ENCODE results near the gene DCD. TPM values are rescaled to one million over a fixed set of nuclear protein-coding genes. Genes with fewer than 3 reads are reported as not detected.

The DCD gene
- total and polyA plus RNA-seq, 2 donors (not counting 3 experiments of a cell fraction or from before 2014, with no cell fraction given), result not detected

DNA sequence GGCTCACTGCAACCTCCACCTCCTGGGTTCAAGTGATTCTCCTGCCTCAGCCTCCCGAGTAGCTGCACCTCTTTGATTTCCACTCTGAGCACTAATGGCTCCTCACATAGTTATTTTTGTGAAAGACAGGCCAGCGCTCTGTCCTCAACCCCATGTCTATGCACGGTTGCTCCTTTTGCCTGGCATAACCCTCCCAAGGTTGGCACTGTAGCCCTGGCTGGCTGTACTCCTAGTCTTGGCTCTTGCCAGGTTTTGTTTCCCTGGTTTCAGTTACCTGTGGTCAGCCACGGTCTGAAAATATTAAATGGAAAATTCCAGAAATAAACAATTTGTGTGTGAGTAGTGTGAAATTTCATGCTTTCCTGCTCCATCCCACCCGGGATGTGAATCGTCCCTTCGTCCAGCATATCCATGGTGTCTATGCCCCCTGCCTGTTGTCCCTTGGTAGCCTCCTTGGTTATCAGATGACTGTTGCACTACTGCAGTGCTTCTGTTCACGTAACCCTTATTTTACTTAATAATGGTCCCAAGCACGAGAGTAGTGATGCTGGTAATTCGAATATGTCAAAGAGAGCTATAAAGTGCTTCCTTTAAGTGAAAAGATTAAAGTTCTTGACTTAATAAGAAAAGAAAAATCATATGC, 12.3 kb upstream of the DCD start:
- intact Hi-C loops (cut with micrococcal nuclease), result no loop called here
- DNase-seq (ENCODE audit: low read depth, low spot score) (no peak), FAIRE-seq (no peak)
- Histone ChIP-seq H3K4me2 (ENCODE audit: insufficient read depth, low read length) (no peak overlapping the region), H3K36me3 (ENCODE audit: control insufficient read depth in 2 of 2, extremely low read depth in 1 of 2, insufficient read depth in 2 of 2, low read length in 2 of 2) (no peaks in the 10 kb centered on the region), H3K9me3 (replicated peaks; ENCODE audit: control insufficient read depth, insufficient read depth, low read length) (no peaks in the 10 kb centered on the region), H3K9me1 (replicated peaks; ENCODE audit: control insufficient read depth, extremely low read depth, insufficient read depth, low read length) (no peaks in the 10 kb centered on the region), H3K27ac (ENCODE audit: insufficient read depth, low read depth, low read length) (no peak overlapping the region), H3K4me1 (ENCODE audit: control insufficient read depth, extremely low read depth, insufficient read depth, low read length) (no peaks in the 10 kb centered on the region), H3K79me2 (ENCODE audit: control insufficient read depth, insufficient read depth, low read length) (no peaks in the 10 kb centered on the region), H3K27me3 (ENCODE audit: control insufficient read depth in 2 of 2, insufficient read depth in 2 of 2, low read length in 2 of 2) (no peaks in the 10 kb centered on the region), H3K9ac (replicated peaks; ENCODE audit: extremely low read depth, insufficient read depth, low read length) (no peak overlapping the region), H4K20me1 (replicated peaks; ENCODE audit: control insufficient read depth, extremely low read depth, insufficient read depth, low read length) (no peaks in the 10 kb centered on the region), H3K4me3 (replicated peaks in 1 of 3; ENCODE audit: insufficient read depth in 1 of 3, low read depth in 1 of 3, low read length in 3 of 3) (no peak overlapping the region), H2AFZ (ENCODE audit: low read depth, low read length) (no peak overlapping the region)
- ChIA-PET CTCF (interaction anchor here (0.6 to 1.3 kb wide), 2 partner anchors 19 to 694 kb away, joined by 3 read pairs; no protein-coding TSS in a partner anchor), POLR2A (no interaction called here)
- dilution Hi-C loops (cut with MboI; ENCODE audit: extremely low pct_ligation_motif_present, low sequenced_read_pairs), result no loop called here
- TF ChIP-seq, protein P1, sequence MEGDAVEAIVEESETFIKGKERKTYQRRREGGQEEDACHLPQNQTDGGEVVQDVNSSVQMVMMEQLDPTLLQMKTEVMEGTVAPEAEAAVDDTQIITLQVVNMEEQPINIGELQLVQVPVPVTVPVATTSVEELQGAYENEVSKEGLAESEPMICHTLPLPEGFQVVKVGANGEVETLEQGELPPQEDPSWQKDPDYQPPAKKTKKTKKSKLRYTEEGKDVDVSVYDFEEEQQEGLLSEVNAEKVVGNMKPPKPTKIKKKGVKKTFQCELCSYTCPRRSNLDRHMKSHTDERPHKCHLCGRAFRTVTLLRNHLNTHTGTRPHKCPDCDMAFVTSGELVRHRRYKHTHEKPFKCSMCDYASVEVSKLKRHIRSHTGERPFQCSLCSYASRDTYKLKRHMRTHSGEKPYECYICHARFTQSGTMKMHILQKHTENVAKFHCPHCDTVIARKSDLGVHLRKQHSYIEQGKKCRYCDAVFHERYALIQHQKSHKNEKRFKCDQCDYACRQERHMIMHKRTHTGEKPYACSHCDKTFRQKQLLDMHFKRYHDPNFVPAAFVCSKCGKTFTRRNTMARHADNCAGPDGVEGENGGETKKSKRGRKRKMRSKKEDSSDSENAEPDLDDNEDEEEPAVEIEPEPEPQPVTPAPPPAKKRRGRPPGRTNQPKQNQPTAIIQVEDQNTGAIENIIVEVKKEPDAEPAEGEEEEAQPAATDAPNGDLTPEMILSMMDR (IDR thresholded peaks at IDR 0.05; ENCODE audit: extremely low read depth in 1 of 2, insufficient read depth in 1 of 2, low read depth in 1 of 2, low read length in 2 of 2), result no peak
- BruUV-seq (replicated peaks), result no TSS peak

GRCh38 chr12:54658306-54659264, 10.4 kb upstream of the DCD start:
- peak; percentile 68 for FAIRE-seq
- dilution Hi-C loops (cut with MboI; ENCODE audit: extremely low pct_ligation_motif_present, low sequenced_read_pairs) (no loop called here), intact Hi-C loops (cut with micrococcal nuclease) (no loop called here)
- ChIA-PET POLR2A (no interaction called here), CTCF (interaction anchor here (0.6 to 1.5 kb wide), 14 partner anchors 9 to 939 kb away, joined by 3 to 8 read pairs (median 4); no protein-coding TSS in a partner anchor)
- Histone ChIP-seq H4K20me1 (replicated peaks; ENCODE audit: control insufficient read depth, extremely low read depth, insufficient read depth, low read length) (no peaks in the 10 kb centered on the region), H3K79me2 (ENCODE audit: control insufficient read depth, insufficient read depth, low read length) (no peaks in the 10 kb centered on the region), H3K4me2 (ENCODE audit: insufficient read depth, low read length) (no peak overlapping the region), H2AFZ (ENCODE audit: low read depth, low read length) (no peak overlapping the region), H3K27me3 (ENCODE audit: control insufficient read depth in 2 of 2, insufficient read depth in 2 of 2, low read length in 2 of 2) (no peaks in the 10 kb centered on the region), H3K4me1 (ENCODE audit: control insufficient read depth, extremely low read depth, insufficient read depth, low read length) (no peaks in the 10 kb centered on the region), H3K36me3 (ENCODE audit: control insufficient read depth in 2 of 2, extremely low read depth in 1 of 2, insufficient read depth in 2 of 2, low read length in 2 of 2) (no peaks in the 10 kb centered on the region), H3K9me3 (replicated peaks; ENCODE audit: control insufficient read depth, insufficient read depth, low read length) (no peaks in the 10 kb centered on the region), H3K9me1 (replicated peaks; ENCODE audit: control insufficient read depth, extremely low read depth, insufficient read depth, low read length) (no peaks in the 10 kb centered on the region), H3K9ac (replicated peaks; ENCODE audit: extremely low read depth, insufficient read depth, low read length) (no peak overlapping the region), H3K27ac (ENCODE audit: insufficient read depth, low read depth, low read length) (no peak overlapping the region), H3K4me3 (replicated peaks in 1 of 3; ENCODE audit: insufficient read depth in 1 of 3, low read depth in 1 of 3, low read length in 3 of 3) (no peak overlapping the region)
- BruUV-seq (replicated peaks), result no TSS peak
- TF ChIP-seq, protein P1 (IDR thresholded peaks at IDR 0.05; ENCODE audit: extremely low read depth in 1 of 2, insufficient read depth in 1 of 2, low read depth in 1 of 2, low read length in 2 of 2), result peak; percentile 51 to 72
- TF ChIP-seq POLR2AphosphoS5 (IDR thresholded peaks at IDR 0.05; ENCODE audit: insufficient read depth, low read depth, low read length), result no peak
- TF ChIP-seq FOS (IDR thresholded peaks at IDR 0.05; ENCODE audit: borderline replicate concordance, insufficient read depth, low read length), result no peak
- no peak for TF ChIP-seq GATA2 (IDR thresholded peaks at IDR 0.05; ENCODE audit: insufficient read depth, insufficient read length, low read depth, low read length)
- peak; percentile 26 for DNase-seq (ENCODE audit: low read depth, low spot score)

Measured in endothelial cell of umbilical vein (primary cell).